Measurements from ENCODE around the gene AGBL4. TPM values are rescaled to one million over a fixed set of nuclear protein-coding genes. Genes with fewer than 3 reads are reported as not detected.
"Not testable (repeated sequence)": the region's sequence is repeated elsewhere in the genome, so short reads cannot be mapped to it uniquely, and the experiment has no call there.

AGBL4 gene
- total RNA-seq, 1 donor from 2014 or later, result 0.16 TPM

- intact Hi-C loops (cut with DNase I), result no loop called here
- DNase-seq, result no peak
- no peak for ATAC-seq (ENCODE audit: poor library complexity)
Observed at GRCh38 chr1:48547561-48548220, 1476.1 kb downstream of the AGBL4 start.

- DNase-seq, result no peak
- intact Hi-C loops (cut with DNase I), result no loop called here
- ATAC-seq (ENCODE audit: poor library complexity), result no peak
Observed at GRCh38 chr1:48543854-48544253, 1479.9 kb downstream of the AGBL4 start.

GRCh38 chr1:48540587-48540986, 1483.2 kb downstream of the AGBL4 start:
- intact Hi-C loops (cut with DNase I), result no loop called here
- DNase-seq (no peak), ATAC-seq (ENCODE audit: poor library complexity) (no peak)

- intact Hi-C loops (cut with DNase I), result no loop called here
- DNase-seq (no peak), ATAC-seq (ENCODE audit: poor library complexity) (no peak)
Observed at GRCh38 chr1:48536477-48536876, 1487.3 kb downstream of the AGBL4 start.

- DNase-seq, result no peak
- ATAC-seq (ENCODE audit: poor library complexity), result no peak
- intact Hi-C loops (cut with DNase I), result no loop called here
Observed at GRCh38 chr1:48532976-48533375, 1490.8 kb downstream of the AGBL4 start.

GRCh38 chr1:48530727-48531351, 1492.9 kb downstream of the AGBL4 start:
- ATAC-seq (ENCODE audit: poor library complexity) (no peak), DNase-seq (peak; percentile 50)
- intact Hi-C loops (cut with DNase I), result no loop called here

- no peak for ATAC-seq (ENCODE audit: poor library complexity)
- intact Hi-C loops (cut with DNase I), result no loop called here
Observed at GRCh38 chr1:48527051-48527450, 1496.7 kb downstream of the AGBL4 start.

GRCh38 chr1:48526008-48526710, 1497.6 kb downstream of the AGBL4 start:
- DNase-seq, result no peak
- intact Hi-C loops (cut with DNase I), result no loop called here
- ATAC-seq (ENCODE audit: poor library complexity), result peak; percentile 77

More at GRCh38 chr1:48527051-48527450, 1496.7 kb downstream of the AGBL4 start:
- no peak for DNase-seq

GRCh38 chr1:48524892-48525467, 1498.8 kb downstream of the AGBL4 start:
- intact Hi-C loops (cut with DNase I), result no loop called here
- ATAC-seq (ENCODE audit: poor library complexity) (no peak), DNase-seq (no peak)

GRCh38 chr1:48523558-48523957, 1500.2 kb downstream of the AGBL4 start:
- DNase-seq, result no peak
- intact Hi-C loops (cut with DNase I), result no loop called here

GRCh38 chr1:48519896-48520295, 1503.9 kb downstream of the AGBL4 start:
- ATAC-seq (ENCODE audit: poor library complexity); DNase-seq: not testable (repeated sequence)

More at GRCh38 chr1:48523558-48523957, 1500.2 kb downstream of the AGBL4 start:
- ATAC-seq (ENCODE audit: poor library complexity), result no peak

GRCh38 chr1:48506870-48507269, 1516.9 kb downstream of the AGBL4 start:
- ATAC-seq (ENCODE audit: poor library complexity), result no peak
- no peak for DNase-seq
- intact Hi-C loops (cut with DNase I), result no loop called here

More at GRCh38 chr1:48519896-48520295, 1503.9 kb downstream of the AGBL4 start:
- intact Hi-C loops (cut with DNase I), result not testable (repeated sequence)

- DNase-seq (no peak), ATAC-seq (ENCODE audit: poor library complexity) (no peak)
- intact Hi-C loops (cut with DNase I), result no loop called here
Observed at GRCh38 chr1:48500541-48501450, 1523.0 kb downstream of the AGBL4 start.

GRCh38 chr1:48499211-48499735, 1524.5 kb downstream of the AGBL4 start:
- DNase-seq, result no peak
- intact Hi-C loops (cut with DNase I), result loop anchor here (10.0 kb wide), 1 partner anchor 144 kb away; no protein-coding TSS in a partner anchor
- ATAC-seq (ENCODE audit: poor library complexity), result no peak

- DNase-seq, result peak; percentile 90
Observed at GRCh38 chr1:48498096-48498791, 1525.5 kb downstream of the AGBL4 start.

GRCh38 chr1:48495911-48496310, 1527.8 kb downstream of the AGBL4 start:
- DNase-seq (no peak), ATAC-seq (ENCODE audit: poor library complexity) (no peak)
- intact Hi-C loops (cut with DNase I), result loop anchor here (10.0 kb wide), 1 partner anchor 141 kb away; no protein-coding TSS in a partner anchor

More at GRCh38 chr1:48498096-48498791, 1525.5 kb downstream of the AGBL4 start:
- intact Hi-C loops (cut with DNase I), result loop anchor here (10.0 kb wide), 1 partner anchor 143 kb away; no protein-coding TSS in a partner anchor
- ATAC-seq (ENCODE audit: poor library complexity), result peak; percentile 96

GRCh38 chr1:48495166-48495565, 1528.6 kb downstream of the AGBL4 start:
- no peak for DNase-seq
- ATAC-seq (ENCODE audit: poor library complexity), result no peak
- intact Hi-C loops (cut with DNase I), result loop anchor here (10.0 kb wide), 1 partner anchor 140 kb away; no protein-coding TSS in a partner anchor
